IMR-90 (cell line): ENCODE data around the gene FUS. TPM values are rescaled to one million over a fixed set of nuclear protein-coding genes. Genes with fewer than 3 reads are reported as not detected.

Source experiments
- ATAC-seq: fragments of 200-7000 bp; cut with Tn5 transposase; 2 replicates; pipeline ENCODE4 v1.9.1; 2020; ENCODE audit warnings: low read depth, mild to moderate bottlenecking, moderate library complexity
- BruUV-seq: library from RNA; stranded (reverse); fragments of 400-500 nt; replicated peaks from 2 replicates; lab custom pipeline; 2021; lab: Mats Ljungman, UMichigan
- CTCF ChIA-PET: fragments of 300-600 bp; formaldehyde crosslinking; extraction: SDS; loops from one replicate; lab custom pipeline; 2021; ENCODE audit warnings: antibody characterized with exemption; lab: Yijun Ruan, JAX
- POLR2A ChIA-PET: fragments of 300-600 bp; sonication (Branson Sonifier 250); formaldehyde crosslinking; loops from one replicate; lab custom pipeline; 2022; ENCODE audit warnings: antibody characterized with exemption; ENCODE audit not compliant: unreplicated experiment; lab: Charles Lee
- DNase-seq: peaks from one replicate; pipeline ENCODE4 v3.0.0; 2013
- H2AFZ ChIP-seq: replicated peaks from 2 replicates; pipeline ENCODE3; 2013; ENCODE audit warnings: low read length, mild to moderate bottlenecking; ENCODE audit not compliant: poor library complexity
- H2AK5ac ChIP-seq: 2 replicates; pipeline ENCODE4 v1.6.1; 2013; ENCODE audit warnings: low read depth, low read length, inconsistent platforms
- H2AK9ac ChIP-seq: replicated peaks from 2 replicates; pipeline ENCODE3; 2013; ENCODE audit warnings: mild to moderate bottlenecking, low read depth, low read length, moderate library complexity; ENCODE audit not compliant: poor library complexity
- H2BK120ac ChIP-seq: 2 replicates; pipeline ENCODE4 v1.6.1; 2013; ENCODE audit warnings: low read depth, low read length, inconsistent platforms
- H2BK15ac ChIP-seq: 3 replicates; pipeline ENCODE4 v1.6.1; 2013; ENCODE audit warnings: low read depth, low read length, inconsistent platforms
- H2BK20ac ChIP-seq: 2 replicates; pipeline ENCODE4 v1.6.1; 2013; ENCODE audit warnings: low read depth, mild to moderate bottlenecking, inconsistent platforms, low read length, moderate library complexity
- H2BK5ac ChIP-seq: 2 replicates; pipeline ENCODE4 v1.6.1; 2013; ENCODE audit warnings: mild to moderate bottlenecking, low read depth, low read length, inconsistent platforms; ENCODE audit not compliant: poor library complexity, severe bottlenecking
- H3K14ac ChIP-seq: replicated peaks from 2 replicates; pipeline ENCODE4 v1.6.1; 2013; ENCODE audit warnings: low read depth, low read length, inconsistent platforms
- H3K18ac ChIP-seq: 2 replicates; pipeline ENCODE4 v1.6.1; 2013; ENCODE audit warnings: low read depth, low read length, control low read depth
- H3K23ac ChIP-seq: 2 replicates; pipeline ENCODE4 v1.6.1; 2013; ENCODE audit warnings: low read depth, low read length, inconsistent platforms
- H3K27ac ChIP-seq: 2 replicates; pipeline ENCODE4 v1.5.1; 2013; ENCODE audit warnings: mild to moderate bottlenecking, control low read depth, low read length; ENCODE audit not compliant: insufficient read depth
- H3K27me3 ChIP-seq: 2 replicates; pipeline ENCODE4 v1.6.1; 2013; ENCODE audit warnings: low read length; ENCODE audit not compliant: control insufficient read depth, insufficient read depth
- H3K36me3 ChIP-seq: 2 replicates; pipeline ENCODE4 v1.6.1; 2013; ENCODE audit warnings: low read length, mixed read lengths; ENCODE audit not compliant: control insufficient read depth, insufficient read depth
- H3K4ac ChIP-seq: 2 replicates; pipeline ENCODE4 v1.6.1; 2013; ENCODE audit warnings: low read depth, low read length, inconsistent platforms
- H3K4me1 ChIP-seq: 2 replicates; pipeline ENCODE4 v1.6.1; 2013; ENCODE audit warnings: low read length, mixed read lengths; ENCODE audit not compliant: control insufficient read depth, insufficient read depth
- H3K4me2 ChIP-seq: 2 replicates; pipeline ENCODE4 v1.6.1; 2013; ENCODE audit warnings: low read depth, mild to moderate bottlenecking, control low read depth, low read length, moderate library complexity
- H3K4me3 ChIP-seq: 2 replicates; pipeline ENCODE4 v1.5.1; 2013; ENCODE audit warnings: low read depth, mild to moderate bottlenecking, control low read depth, low read length, moderate library complexity; ENCODE audit not compliant: insufficient read depth
- H3K56ac ChIP-seq: 2 replicates; pipeline ENCODE4 v1.6.1; 2013; ENCODE audit warnings: low read length, inconsistent platforms; ENCODE audit not compliant: insufficient read depth; ENCODE audit errors: extremely low read depth
- H3K79me1 ChIP-seq, 2 experiments: 2 replicates each; pipeline ENCODE4 v1.6.1; 2013; ENCODE audit warnings: low read length in 2 of 2, inconsistent platforms in 1 of 2, low read depth in 1 of 2
- H3K9ac ChIP-seq: 2 replicates; pipeline ENCODE4 v1.6.1; 2013; ENCODE audit warnings: low read depth, low read length, control low read depth
- H3K9me1 ChIP-seq: 2 replicates; pipeline ENCODE4 v1.6.1; 2013; ENCODE audit warnings: low read length, inconsistent platforms; ENCODE audit not compliant: insufficient read depth
- H3K9me3 ChIP-seq: 2 replicates; pipeline ENCODE4 v1.6.1; 2013; ENCODE audit warnings: low read length; ENCODE audit not compliant: control insufficient read depth, insufficient read depth
- H4K20me1 ChIP-seq: 2 replicates; pipeline ENCODE4 v1.6.1; 2013; ENCODE audit warnings: low read length, inconsistent platforms; ENCODE audit not compliant: insufficient read depth
- H4K5ac ChIP-seq: 2 replicates; pipeline ENCODE4 v1.6.1; 2013; ENCODE audit warnings: mild to moderate bottlenecking, low read depth, low read length, control low read depth
- H4K8ac ChIP-seq, 2 experiments: 2 replicates each; pipeline ENCODE4 v1.6.1; 2013; ENCODE audit warnings: low read depth in 2 of 2, low read length in 2 of 2, control low read depth in 1 of 2, inconsistent platforms in 1 of 2
- H4K91ac ChIP-seq: 2 replicates; pipeline ENCODE4 v1.6.1; 2013; ENCODE audit warnings: low read depth, low read length, inconsistent platforms; ENCODE audit not compliant: insufficient read depth
- MXI1 ChIP-seq: IDR thresholded peaks from 2 replicates; pipeline ENCODE4 v1.6.1; 2012; ENCODE audit warnings: low read depth, mild to moderate bottlenecking, low read length, moderate library complexity, borderline replicate concordance
- WGBS, 2 experiments: methylation state at CpG; one replicate each; pipeline versions ENCODE4 v1.1.5 to v1.1.7; 2013; ENCODE audit warnings: missing lambda C conversion rate in 2 of 2; ENCODE audit not compliant: insufficient read length in 1 of 2; ENCODE audit errors: extremely low coverage in 2 of 2; 5-methylcytosine and 5-hydroxymethylcytosine counted together
- dilution Hi-C: fragments of 300-500 bp; cut with HindIII; formaldehyde crosslinking; loops from one replicate; pipeline ENCODE4 v1.14.3; 2018; ENCODE audit warnings: low sequenced_read_pairs; ENCODE audit not compliant: unreplicated experiment
- in situ Hi-C: fragments of 300-500 bp; cut with MboI; formaldehyde crosslinking; loops from 3 replicates; pipeline ENCODE4 v1.14.3; 2019; ENCODE audit warnings: low sequenced_read_pairs, inconsistent platforms, mixed read lengths
- intact Hi-C: fragments of 100-400 bp; cut with micrococcal nuclease; formaldehyde crosslinking; loops from 2 replicates; pipeline ENCODE4 v1.10.0; 2022
- polyA plus RNA-seq, 3 experiments: library from polyadenylated mRNA; depleted of rRNA; stranded (reverse); fragments of >200 nt; gene quantifications; 2 replicates each; pipeline ENCODE4 v1.2.3, GENCODE V29; 2012; ENCODE audit warnings: low replicate concordance in 1 of 3
- total RNA-seq: library from RNA; depleted of rRNA; stranded (reverse); fragments of >200 nt; gene quantifications from 2 replicates; pipeline ENCODE4 v1.2.3, GENCODE V29; 2012

The FUS gene
- total and polyA plus RNA-seq, 2 of the 4 experiments (the other 2 are of a cell fraction), result 42.8 to 340 TPM

DNA sequence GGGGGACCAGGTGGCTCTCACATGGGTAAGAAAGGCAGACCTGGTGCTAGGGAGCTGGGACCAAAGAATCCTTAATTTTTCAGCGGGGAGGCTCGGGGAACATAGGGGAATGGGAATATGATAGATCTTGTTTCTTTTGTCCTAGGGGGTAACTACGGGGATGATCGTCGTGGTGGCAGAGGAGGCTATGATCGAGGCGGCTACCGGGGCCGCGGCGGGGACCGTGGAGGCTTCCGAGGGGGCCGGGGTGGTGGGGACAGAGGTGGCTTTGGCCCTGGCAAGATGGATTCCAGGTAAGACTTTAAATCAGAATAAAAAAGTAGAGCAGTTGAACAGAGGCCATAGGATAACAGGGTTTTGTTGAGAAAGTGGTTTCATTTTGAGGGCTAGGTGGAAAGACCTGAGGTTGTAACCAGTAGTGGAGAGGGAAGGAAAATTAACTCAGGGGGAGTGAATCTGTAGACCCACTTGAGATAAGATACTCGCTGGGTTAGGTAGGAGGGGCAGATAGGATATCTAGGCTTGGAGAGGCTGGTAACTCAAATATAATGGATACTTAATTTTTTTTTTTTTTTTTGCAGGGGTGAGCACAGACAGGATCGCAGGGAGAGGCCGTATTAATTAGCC lies 11.0 kb downstream of the FUS start:
- Histone ChIP-seq H3K27ac (no peak overlapping the region), H2BK15ac (no peak overlapping the region), H3K9ac (no peak overlapping the region), H4K8ac (no peak overlapping the region), H3K23ac (no peak overlapping the region), H4K5ac (no peak overlapping the region), H3K9me1 (peaks cover 4% of the 10 kb centered on the region; the same call in 1 of the 2 replicates), H2BK5ac (no peak overlapping the region), H2AK5ac (no peak overlapping the region), H2BK20ac (no peak overlapping the region), H3K56ac (no peak overlapping the region), H4K20me1 (peaks cover 92% of the 10 kb centered on the region), H3K4me1 (no peaks in the 10 kb centered on the region), H2BK120ac (no peak overlapping the region), H3K18ac (no peak overlapping the region), H3K4me3 (no peak overlapping the region), H3K9me3 (no peaks in the 10 kb centered on the region), H3K27me3 (no peaks in the 10 kb centered on the region), H3K4ac (no peak overlapping the region), H2AFZ (no peak overlapping the region), H3K14ac (no peak overlapping the region), H3K4me2 (no peak overlapping the region), H3K36me3 (peaks cover 91% of the 10 kb centered on the region), H3K79me1 (peaks cover 68 to 89% of the 10 kb centered on the region in 2 experiments), H2AK9ac (no peak overlapping the region), H4K91ac (no peak overlapping the region)
- POLR2A ChIA-PET, result no interaction called here
- in situ Hi-C loops, result loop anchor here (10.0 kb wide), 1 partner anchor 684 kb away; the partner anchor contains the start of gene ZNF267
- DNase-seq, result no peak
- no peak for ATAC-seq
- dilution Hi-C loops, result no loop called here
- BruUV-seq, result no TSS peak
- TF ChIP-seq MXI1, result no peak
- WGBS, 2 experiments, result 96% methylated on average over 14 of the region's 17 CpGs; no CpG with 5 or more reads in 1 of the 2 experiments
- intact Hi-C loops, result no loop called here
- CTCF ChIA-PET, result no interaction called here
